Measurements from ENCODE around the gene PTGDR2.

DNA sequence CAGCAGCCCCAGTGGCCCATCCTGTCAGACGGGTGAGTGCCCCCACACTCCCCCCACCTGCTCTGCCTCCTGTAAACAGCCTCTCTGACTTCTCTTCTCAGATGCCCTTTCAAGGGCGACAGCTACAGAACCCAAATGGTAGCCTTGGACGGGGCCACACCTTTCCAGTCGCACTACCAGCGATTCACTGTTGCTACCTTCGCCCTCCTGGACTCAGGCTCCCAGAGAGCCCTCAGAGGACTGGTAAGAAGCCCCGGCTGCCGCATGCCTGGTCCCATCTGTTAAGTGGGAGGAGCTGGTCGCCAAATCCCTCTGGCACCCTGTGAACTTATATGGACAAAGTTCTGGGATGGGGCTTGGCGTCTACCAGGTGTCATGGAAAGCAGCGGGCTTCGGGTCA is 17.8 kb upstream of the PTGDR2 start:
- TF ChIP-seq POLR2A (IDR thresholded peaks at IDR 0.05; ENCODE audit: borderline replicate concordance, extremely low read depth, insufficient read depth, insufficient read length) (no peak), EZH2 (IDR thresholded peaks at IDR 0.05) (no peak), RAD21 (IDR thresholded peaks at IDR 0.05; ENCODE audit: low read depth) (no peak), EZH2phosphoT487 (IDR thresholded peaks at IDR 0.05; ENCODE audit: borderline replicate concordance) (no peak), TCF7L2 (IDR thresholded peaks at IDR 0.05; ENCODE audit: borderline replicate concordance, extremely low read depth, insufficient read depth, insufficient read length) (no peak), SRF (IDR thresholded peaks at IDR 0.05; ENCODE audit: low read depth) (no peak)
- TF ChIP-seq, protein P1, sequence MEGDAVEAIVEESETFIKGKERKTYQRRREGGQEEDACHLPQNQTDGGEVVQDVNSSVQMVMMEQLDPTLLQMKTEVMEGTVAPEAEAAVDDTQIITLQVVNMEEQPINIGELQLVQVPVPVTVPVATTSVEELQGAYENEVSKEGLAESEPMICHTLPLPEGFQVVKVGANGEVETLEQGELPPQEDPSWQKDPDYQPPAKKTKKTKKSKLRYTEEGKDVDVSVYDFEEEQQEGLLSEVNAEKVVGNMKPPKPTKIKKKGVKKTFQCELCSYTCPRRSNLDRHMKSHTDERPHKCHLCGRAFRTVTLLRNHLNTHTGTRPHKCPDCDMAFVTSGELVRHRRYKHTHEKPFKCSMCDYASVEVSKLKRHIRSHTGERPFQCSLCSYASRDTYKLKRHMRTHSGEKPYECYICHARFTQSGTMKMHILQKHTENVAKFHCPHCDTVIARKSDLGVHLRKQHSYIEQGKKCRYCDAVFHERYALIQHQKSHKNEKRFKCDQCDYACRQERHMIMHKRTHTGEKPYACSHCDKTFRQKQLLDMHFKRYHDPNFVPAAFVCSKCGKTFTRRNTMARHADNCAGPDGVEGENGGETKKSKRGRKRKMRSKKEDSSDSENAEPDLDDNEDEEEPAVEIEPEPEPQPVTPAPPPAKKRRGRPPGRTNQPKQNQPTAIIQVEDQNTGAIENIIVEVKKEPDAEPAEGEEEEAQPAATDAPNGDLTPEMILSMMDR (IDR thresholded peaks at IDR 0.05 in 2 of 3, conservative IDR thresholded peaks at IDR 0.05 in 1 of 3; ENCODE audit: borderline replicate concordance in 1 of 3, insufficient read depth in 1 of 3, low read depth in 2 of 3, low read length in 2 of 3) = no peak
- TF ChIP-seq, protein P2, sequence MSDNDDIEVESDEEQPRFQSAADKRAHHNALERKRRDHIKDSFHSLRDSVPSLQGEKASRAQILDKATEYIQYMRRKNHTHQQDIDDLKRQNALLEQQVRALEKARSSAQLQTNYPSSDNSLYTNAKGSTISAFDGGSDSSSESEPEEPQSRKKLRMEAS (IDR thresholded peaks at IDR 0.05) = no peak
- TF ChIP-seq, protein P3, sequence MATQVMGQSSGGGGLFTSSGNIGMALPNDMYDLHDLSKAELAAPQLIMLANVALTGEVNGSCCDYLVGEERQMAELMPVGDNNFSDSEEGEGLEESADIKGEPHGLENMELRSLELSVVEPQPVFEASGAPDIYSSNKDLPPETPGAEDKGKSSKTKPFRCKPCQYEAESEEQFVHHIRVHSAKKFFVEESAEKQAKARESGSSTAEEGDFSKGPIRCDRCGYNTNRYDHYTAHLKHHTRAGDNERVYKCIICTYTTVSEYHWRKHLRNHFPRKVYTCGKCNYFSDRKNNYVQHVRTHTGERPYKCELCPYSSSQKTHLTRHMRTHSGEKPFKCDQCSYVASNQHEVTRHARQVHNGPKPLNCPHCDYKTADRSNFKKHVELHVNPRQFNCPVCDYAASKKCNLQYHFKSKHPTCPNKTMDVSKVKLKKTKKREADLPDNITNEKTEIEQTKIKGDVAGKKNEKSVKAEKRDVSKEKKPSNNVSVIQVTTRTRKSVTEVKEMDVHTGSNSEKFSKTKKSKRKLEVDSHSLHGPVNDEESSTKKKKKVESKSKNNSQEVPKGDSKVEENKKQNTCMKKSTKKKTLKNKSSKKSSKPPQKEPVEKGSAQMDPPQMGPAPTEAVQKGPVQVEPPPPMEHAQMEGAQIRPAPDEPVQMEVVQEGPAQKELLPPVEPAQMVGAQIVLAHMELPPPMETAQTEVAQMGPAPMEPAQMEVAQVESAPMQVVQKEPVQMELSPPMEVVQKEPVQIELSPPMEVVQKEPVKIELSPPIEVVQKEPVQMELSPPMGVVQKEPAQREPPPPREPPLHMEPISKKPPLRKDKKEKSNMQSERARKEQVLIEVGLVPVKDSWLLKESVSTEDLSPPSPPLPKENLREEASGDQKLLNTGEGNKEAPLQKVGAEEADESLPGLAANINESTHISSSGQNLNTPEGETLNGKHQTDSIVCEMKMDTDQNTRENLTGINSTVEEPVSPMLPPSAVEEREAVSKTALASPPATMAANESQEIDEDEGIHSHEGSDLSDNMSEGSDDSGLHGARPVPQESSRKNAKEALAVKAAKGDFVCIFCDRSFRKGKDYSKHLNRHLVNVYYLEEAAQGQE (IDR thresholded peaks at IDR 0.05; ENCODE audit: low read depth) = no peak

Data from HCT116 (cell line).